Measurements from ENCODE around the gene CDC40. TPM values are rescaled to one million over a fixed set of nuclear protein-coding genes. Genes with fewer than 3 reads are reported as not detected.
"Not testable (repeated sequence)": the region's sequence is repeated elsewhere in the genome, so short reads cannot be mapped to it uniquely, and the experiment has no call there.

CDC40 gene
- polyA plus RNA-seq, 4 donors = 8.9 to 19.1 (median 13.2) TPM

- WGBS, 3 donors = 88 to 100% (median 94%) methylated on average over 2 of the region's 2 CpGs
- DNase-seq (no peak), FAIRE-seq (no peak)
- Histone ChIP-seq H3K27me3 (ENCODE audit: control insufficient read depth in 3 of 3, insufficient read depth in 3 of 3, low read length in 3 of 3) (no peaks in the 10 kb centered on the region), H3K9me3 (ENCODE audit: control insufficient read depth in 2 of 2, insufficient read depth in 1 of 2, low read depth in 1 of 2, low read length in 1 of 2) (no peaks in the 10 kb centered on the region), H3K4me3 (ENCODE audit: low read depth in 1 of 3, low read length in 3 of 3) (no peak overlapping the region), H3K36me3 (ENCODE audit: control insufficient read depth in 3 of 3, insufficient read depth in 2 of 3, low read depth in 1 of 3, low read length in 3 of 3) (no peaks in the 10 kb centered on the region), H3K27ac (ENCODE audit: low read depth in 1 of 3, low read length in 2 of 3) (no peak overlapping the region), H3K4me1 (ENCODE audit: control insufficient read depth in 3 of 3, insufficient read depth in 2 of 3, low read depth in 1 of 3, low read length in 2 of 3) (no peaks in the 10 kb centered on the region)
Measured at GRCh38 chr6:110269623-110270022, 89.4 kb downstream of the CDC40 start.

GRCh38 chr6:110270165-110270564, 89.9 kb downstream of the CDC40 start:
- no peaks in the 10 kb centered on the region for H3K9me3 ChIP-seq (ENCODE audit: control insufficient read depth in 2 of 2, insufficient read depth in 1 of 2, low read depth in 1 of 2, low read length in 1 of 2)
- H3K27ac ChIP-seq (ENCODE audit: low read depth in 1 of 3, low read length in 2 of 3) = no peak overlapping the region
- H3K27me3 ChIP-seq (ENCODE audit: control insufficient read depth in 3 of 3, insufficient read depth in 3 of 3, low read length in 3 of 3) = no peaks in the 10 kb centered on the region
- no peaks in the 10 kb centered on the region for H3K4me1 ChIP-seq (ENCODE audit: control insufficient read depth in 3 of 3, insufficient read depth in 2 of 3, low read depth in 1 of 3, low read length in 2 of 3)
- H3K36me3 ChIP-seq (ENCODE audit: control insufficient read depth in 3 of 3, insufficient read depth in 2 of 3, low read depth in 1 of 3, low read length in 3 of 3) = no peaks in the 10 kb centered on the region
- DNase-seq (no peak), FAIRE-seq (no peak)
- H3K4me3 ChIP-seq (ENCODE audit: low read depth in 1 of 3, low read length in 3 of 3) = no peak overlapping the region
- WGBS, 3 donors = 80 to 86% (median 83%) methylated on average over 4 of the region's 4 CpGs

GRCh38 chr6:110271732-110272022, 91.5 kb downstream of the CDC40 start:
- WGBS, 3 donors = 68 to 83% (median 70%) methylated on average over 1 of the region's 1 CpG
- no peak for FAIRE-seq

GRCh38 chr6:110272781-110273180, 92.6 kb downstream of the CDC40 start:
- H3K4me3 ChIP-seq (ENCODE audit: low read depth in 1 of 3, low read length in 3 of 3); FAIRE-seq; H3K36me3 ChIP-seq (ENCODE audit: control insufficient read depth in 3 of 3, insufficient read depth in 2 of 3, low read depth in 1 of 3, low read length in 3 of 3); DNase-seq; H3K27ac ChIP-seq (ENCODE audit: low read depth in 1 of 3, low read length in 2 of 3); H3K9me3 ChIP-seq (ENCODE audit: control insufficient read depth in 2 of 2, insufficient read depth in 1 of 2, low read depth in 1 of 2, low read length in 1 of 2); H3K4me1 ChIP-seq (ENCODE audit: control insufficient read depth in 3 of 3, insufficient read depth in 2 of 3, low read depth in 1 of 3, low read length in 2 of 3); H3K27me3 ChIP-seq (ENCODE audit: control insufficient read depth in 3 of 3, insufficient read depth in 3 of 3, low read length in 3 of 3): not testable (repeated sequence)

More at GRCh38 chr6:110271732-110272022, 91.5 kb downstream of the CDC40 start:
- Histone ChIP-seq H3K9me3 (ENCODE audit: control insufficient read depth in 2 of 2, insufficient read depth in 1 of 2, low read depth in 1 of 2, low read length in 1 of 2) (no peaks in the 10 kb centered on the region), H3K4me3 (ENCODE audit: low read depth in 1 of 3, low read length in 3 of 3) (no peak overlapping the region), H3K4me1 (ENCODE audit: control insufficient read depth in 3 of 3, insufficient read depth in 2 of 3, low read depth in 1 of 3, low read length in 2 of 3) (no peaks in the 10 kb centered on the region), H3K27ac (ENCODE audit: low read depth in 1 of 3, low read length in 2 of 3) (no peak overlapping the region), H3K36me3 (ENCODE audit: control insufficient read depth in 3 of 3, insufficient read depth in 2 of 3, low read depth in 1 of 3, low read length in 3 of 3) (no peaks in the 10 kb centered on the region), H3K27me3 (ENCODE audit: control insufficient read depth in 3 of 3, insufficient read depth in 3 of 3, low read length in 3 of 3) (no peaks in the 10 kb centered on the region)
- DNase-seq = no peak

GRCh38 chr6:110277100-110277665, 97.0 kb downstream of the CDC40 start:
- Histone ChIP-seq H3K27ac (ENCODE audit: low read depth in 1 of 3, low read length in 2 of 3) (no peak overlapping the region), H3K4me1 (ENCODE audit: control insufficient read depth in 3 of 3, insufficient read depth in 2 of 3, low read depth in 1 of 3, low read length in 2 of 3) (no peaks in the 10 kb centered on the region), H3K27me3 (ENCODE audit: control insufficient read depth in 3 of 3, insufficient read depth in 3 of 3, low read length in 3 of 3) (no peaks in the 10 kb centered on the region), H3K9me3 (ENCODE audit: control insufficient read depth in 2 of 2, insufficient read depth in 1 of 2, low read depth in 1 of 2, low read length in 1 of 2) (no peaks in the 10 kb centered on the region), H3K4me3 (ENCODE audit: low read depth in 1 of 3, low read length in 3 of 3) (no peak overlapping the region), H3K36me3 (ENCODE audit: control insufficient read depth in 3 of 3, insufficient read depth in 2 of 3, low read depth in 1 of 3, low read length in 3 of 3) (no peaks in the 10 kb centered on the region)
- FAIRE-seq (no peak), DNase-seq (no peak)
- 66 to 76% (median 75%) methylated on average over 7 of the region's 7 CpGs for WGBS, 3 donors

Other genes with a start within 250 kb of the CDC40 start
- gene GPR6, start 202.1 kb upstream of the CDC40 start, polyA plus RNA-seq = under 1 TPM in 1 of 4 donors, not detected in 3; 0.04 TPM
- 1 to 10 TPM in 3 of 4 donors, under 1 TPM in 1; 0.89 to 4.7 (median 2.8) TPM for gene WASF1, start 757 bp upstream of the CDC40 start, polyA plus RNA-seq
- gene METTL24, start 177.9 kb downstream of the CDC40 start, polyA plus RNA-seq = 1 to 10 TPM in 1 of 4 donors, under 1 TPM in 1, not detected in 2; 0.66 to 1.1 TPM
- 1 to 10 TPM; 4.4 to 8.5 (median 6.8) TPM for gene DDO, start 235.1 kb downstream of the CDC40 start, polyA plus RNA-seq

All from small intestine (tissue), 7 donors.